HG03039 (cell line): ENCODE measurements around the gene CELSR1.
"Not testable (repeated sequence)": the region's sequence is repeated elsewhere in the genome, so short reads cannot be mapped to it uniquely, and the experiment has no call there.

ENCODE experiments used
- ATAC-seq: cut with Tn5 transposase; IDR thresholded peaks from one replicate; pipeline ENCODE4 v1.9.1; 2021; ENCODE audit warnings: mild to moderate bottlenecking, moderate library complexity; ENCODE audit not compliant: unreplicated experiment

The CELSR1 gene

DNA sequence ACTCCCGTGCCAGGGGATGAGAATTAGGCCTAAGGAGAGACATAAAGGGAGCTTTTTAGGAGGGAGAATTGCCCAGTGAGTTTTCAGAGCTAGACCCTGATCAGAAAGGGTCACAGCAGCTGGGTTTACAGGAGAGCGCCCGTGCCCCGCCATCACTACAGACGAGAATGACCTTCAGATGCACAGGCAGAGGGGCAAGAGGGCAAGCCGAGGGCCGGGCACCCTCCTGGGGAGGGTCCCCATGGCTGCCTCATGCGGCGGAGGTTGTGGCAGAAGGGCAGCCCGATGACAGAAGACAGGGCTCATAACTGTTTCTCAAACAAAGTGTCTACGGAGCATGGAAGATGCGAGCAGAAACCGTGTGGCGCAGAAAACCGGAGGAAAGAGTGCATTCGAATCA, 129.7 kb downstream of the CELSR1 start:
- no peak for ATAC-seq

DNA sequence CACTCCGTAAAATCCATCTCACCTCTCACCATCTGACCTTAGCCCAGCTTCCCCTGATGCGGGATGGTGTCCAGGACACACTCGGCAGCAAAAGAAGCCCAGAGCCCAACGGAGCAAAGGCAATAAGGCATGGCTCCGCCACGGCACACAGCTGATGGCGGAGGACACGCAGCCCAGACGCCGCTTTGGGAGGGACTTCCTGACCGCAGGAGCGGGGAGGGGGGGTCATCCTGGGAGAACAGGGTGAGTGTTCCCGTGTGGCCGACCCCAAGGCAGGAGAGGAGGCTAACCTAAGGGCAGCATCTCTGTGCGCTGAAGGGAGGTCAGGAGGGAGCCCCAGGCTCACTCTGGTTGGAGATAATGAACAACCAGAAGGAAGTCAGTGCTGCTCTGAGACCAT, 130.6 kb downstream of the CELSR1 start:
- ATAC-seq: no peak

DNA sequence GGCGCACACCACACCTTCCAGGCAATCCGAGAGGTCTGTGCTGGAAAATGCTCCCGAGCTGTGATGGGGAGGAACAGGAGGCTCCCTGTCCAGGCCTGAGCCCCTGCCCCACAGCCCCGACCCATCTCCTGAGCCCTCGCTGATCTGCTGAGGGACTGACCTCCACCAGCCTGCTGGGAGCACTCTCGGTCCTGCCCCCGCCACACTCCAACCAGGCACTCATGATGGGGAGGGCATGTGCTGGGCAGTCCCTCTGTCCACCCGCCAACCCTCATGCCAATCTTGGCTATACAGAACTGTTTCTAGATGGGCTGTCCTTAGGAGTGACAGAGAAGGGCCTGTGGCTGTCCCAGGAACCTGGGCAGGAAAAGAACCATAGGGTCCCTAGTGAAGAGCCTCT, 131.1 kb downstream of the CELSR1 start:
- no peak for ATAC-seq

GRCh38 chr22:46405901-46406300, 131.5 kb downstream of the CELSR1 start:
- no peak for ATAC-seq

- not testable (repeated sequence) for ATAC-seq
Observed at GRCh38 chr22:46403880-46404279, 133.5 kb downstream of the CELSR1 start.

GRCh38 chr22:46402505-46402904, 134.9 kb downstream of the CELSR1 start:
- no peak for ATAC-seq

GRCh38 chr22:46401370-46401769, 136.1 kb downstream of the CELSR1 start:
- no peak for ATAC-seq

DNA sequence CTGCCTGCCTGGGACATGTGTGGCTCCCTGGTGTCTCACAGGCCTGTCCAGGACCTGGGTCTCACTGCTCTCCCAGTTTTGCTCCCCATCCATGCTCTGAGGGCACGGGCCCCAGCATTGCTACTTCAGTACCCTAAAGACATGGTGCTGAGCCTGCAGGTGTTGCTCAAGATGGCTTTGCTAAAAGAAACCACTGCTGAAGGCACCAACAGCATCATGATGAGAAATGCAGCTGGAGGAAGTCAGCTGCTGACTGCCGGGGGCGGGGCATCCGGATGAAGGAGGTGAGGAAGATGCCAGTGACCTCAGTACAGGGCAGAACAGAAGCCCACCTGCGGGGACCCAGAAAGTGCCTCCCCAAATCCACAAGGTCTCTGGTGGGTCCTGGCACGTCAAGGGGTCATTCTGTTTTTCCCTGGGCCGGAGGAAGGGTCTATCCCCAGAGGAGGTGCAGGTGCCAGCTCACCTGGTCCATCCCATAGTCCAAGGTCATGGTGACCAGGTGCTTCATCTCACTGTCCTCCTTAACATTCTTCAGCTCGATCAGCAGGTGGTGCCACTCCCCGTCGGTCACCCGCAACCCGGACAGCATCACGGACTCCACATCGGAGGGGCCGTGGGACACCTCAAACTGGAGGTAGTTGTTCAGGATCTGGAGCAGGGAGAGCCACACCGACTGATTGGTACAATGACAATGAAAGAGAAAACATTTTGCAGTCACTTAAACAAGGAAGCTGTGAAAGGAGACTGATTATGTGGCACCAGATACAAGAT, 138.0 kb downstream of the CELSR1 start:
- ATAC-seq: no peak

DNA sequence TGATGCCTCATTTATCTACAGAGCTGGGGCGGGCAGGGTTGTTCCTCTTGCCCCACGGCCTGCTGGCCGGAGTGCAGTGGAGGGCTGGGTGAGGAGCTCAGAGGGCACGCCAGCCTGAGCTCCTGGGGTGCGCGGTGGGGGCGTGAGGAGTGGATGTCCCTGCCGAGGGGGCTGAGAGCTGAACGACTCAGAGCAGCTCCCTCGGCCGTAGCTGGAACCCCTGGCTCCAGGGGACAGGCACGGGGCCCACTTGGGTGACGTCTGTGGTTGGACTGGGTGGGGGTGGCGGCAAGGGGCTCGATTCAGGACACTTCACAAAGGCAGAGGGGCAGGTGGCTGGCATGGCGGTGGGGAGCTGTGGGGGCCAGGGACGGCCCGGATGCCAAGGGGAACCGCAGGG, 139.5 kb downstream of the CELSR1 start:
- ATAC-seq: no peak

DNA sequence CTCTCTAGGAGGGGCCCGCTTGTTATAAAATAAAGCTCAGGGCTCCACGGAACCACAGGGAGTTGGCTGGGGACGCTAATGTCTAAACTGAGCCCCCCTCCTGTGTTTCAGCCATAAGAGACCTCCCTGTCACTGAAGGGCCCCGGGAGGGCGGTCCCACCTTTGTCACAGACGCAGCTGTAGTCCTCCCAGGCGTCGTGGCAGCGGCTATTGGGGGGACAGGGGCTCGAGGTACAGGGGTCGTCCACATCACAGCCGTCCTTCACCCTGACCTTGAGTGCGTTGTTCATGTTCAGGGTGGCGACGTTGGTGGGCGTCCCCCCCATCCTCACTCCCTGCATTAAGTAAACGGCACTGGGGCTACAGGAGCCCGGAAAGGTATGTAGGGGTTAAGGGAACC, 139.9 kb downstream of the CELSR1 start:
- ATAC-seq: no peak

- ATAC-seq: not testable (repeated sequence)
Observed at GRCh38 chr22:46397049-46397448, 140.4 kb downstream of the CELSR1 start.

DNA sequence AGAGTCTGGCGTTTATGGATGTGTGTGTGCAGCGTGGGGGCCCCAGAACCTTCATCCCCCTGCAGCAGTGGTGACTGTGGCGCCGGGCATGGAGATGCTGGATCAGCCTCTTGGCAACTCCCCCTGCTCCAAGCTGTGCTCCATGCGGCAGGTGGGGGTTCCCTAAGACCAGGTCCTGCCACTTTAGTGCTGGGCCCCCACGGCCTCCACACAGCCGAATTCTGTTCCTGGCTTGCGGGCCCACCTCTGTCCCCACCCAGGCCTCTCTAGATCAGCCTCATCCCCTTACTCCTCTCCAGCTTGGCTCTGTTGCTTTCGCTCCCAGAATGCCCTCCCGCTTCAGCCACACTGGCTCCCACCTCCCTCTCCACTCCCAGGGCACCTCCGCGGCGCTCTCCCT, 142.3 kb downstream of the CELSR1 start:
- no peak for ATAC-seq

GRCh38 chr22:46394622-46395021, 142.8 kb downstream of the CELSR1 start:
- no peak for ATAC-seq

DNA sequence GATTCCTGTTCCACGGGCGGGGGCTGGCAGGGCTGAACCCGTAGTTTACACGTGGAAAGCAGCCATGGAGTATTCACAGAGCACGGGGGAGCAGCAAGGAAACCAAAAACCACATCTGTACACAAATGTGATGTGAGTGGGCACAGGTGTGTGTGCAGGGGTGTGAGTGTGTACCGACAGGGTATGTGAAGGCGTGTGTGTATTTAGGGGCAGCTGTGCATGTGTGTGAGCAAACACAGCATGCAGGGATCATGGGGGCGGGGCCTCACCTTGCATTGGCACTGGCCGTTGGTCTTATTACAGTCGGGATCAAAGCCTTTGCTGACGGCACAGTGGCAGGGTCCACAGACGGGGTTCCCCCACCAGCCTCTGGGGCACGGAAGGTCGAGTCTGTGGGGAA, 143.5 kb downstream of the CELSR1 start:
- no peak for ATAC-seq

DNA sequence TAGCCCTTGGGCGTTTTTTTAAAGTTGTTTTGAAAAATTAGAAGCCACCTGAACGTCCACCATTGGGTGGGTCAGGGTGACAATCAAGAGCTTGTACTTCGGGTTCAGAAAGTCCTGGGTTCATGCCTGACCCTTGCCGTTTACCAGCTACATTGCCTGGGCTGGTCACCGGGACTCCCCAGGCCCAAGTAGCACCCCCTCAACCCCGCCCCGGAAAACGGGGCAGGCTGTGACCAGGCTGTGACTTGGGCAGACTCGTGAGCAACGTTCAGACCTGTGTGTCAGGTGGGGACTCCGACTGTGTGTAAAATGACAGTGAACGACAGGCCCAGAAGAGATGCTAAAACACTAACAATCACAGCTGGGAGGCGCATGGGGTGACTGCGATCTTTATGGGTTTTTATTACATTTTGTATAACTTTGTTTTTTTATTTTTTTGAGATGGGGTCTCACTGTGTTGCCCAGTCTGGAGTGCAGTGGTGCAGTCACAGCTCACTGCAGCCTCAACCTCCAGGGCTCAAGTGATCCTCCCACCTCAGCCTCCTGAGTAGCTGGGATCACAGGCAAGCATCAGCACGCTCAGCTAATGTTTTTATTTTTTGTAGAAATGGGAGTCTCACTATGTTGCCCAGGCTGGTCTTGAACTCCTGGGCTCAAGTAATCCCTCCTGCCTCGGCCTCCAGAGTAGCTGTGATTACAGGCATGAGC, 145.1 kb downstream of the CELSR1 start:
- no peak for ATAC-seq

GRCh38 chr22:46391486-46392136, 145.8 kb downstream of the CELSR1 start:
- ATAC-seq: no peak

GRCh38 chr22:46390652-46391301, 146.6 kb downstream of the CELSR1 start:
- no peak for ATAC-seq

GRCh38 chr22:46390105-46390651, 147.2 kb downstream of the CELSR1 start:
- no peak for ATAC-seq

- no peak for ATAC-seq
Observed at GRCh38 chr22:46389081-46389480, 148.3 kb downstream of the CELSR1 start.

DNA sequence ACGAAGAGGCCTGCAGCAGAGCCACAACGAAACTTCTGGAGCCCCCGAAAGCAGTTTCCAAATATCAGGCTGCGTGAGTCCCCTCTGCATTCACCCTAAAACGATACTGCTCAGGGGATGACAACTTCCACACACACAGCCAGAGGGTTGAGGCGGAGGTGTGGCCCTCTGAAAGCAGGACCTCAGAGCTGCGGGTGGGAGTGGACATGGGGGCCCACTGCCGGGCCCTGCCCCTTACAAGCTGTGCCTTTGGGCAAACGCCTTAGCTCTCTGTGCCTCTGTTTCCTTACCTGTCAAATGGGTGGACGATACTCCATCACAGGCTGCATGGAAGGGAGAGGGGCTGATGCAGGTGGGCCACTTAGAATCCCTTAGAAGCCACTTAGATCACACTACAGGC, 148.8 kb downstream of the CELSR1 start:
- ATAC-seq: no peak

- no peak for ATAC-seq
Observed at GRCh38 chr22:46387748-46388147, 149.7 kb downstream of the CELSR1 start.
